ENCODE measurements around the gene LENG1.
A peak's percentile ranks its signal among the peaks of the same experiment; 100 is the strongest.
"Not testable (repeated sequence)": the region's sequence is repeated elsewhere in the genome, so short reads cannot be mapped to it uniquely, and the experiment has no call there.

Gene LENG1

DNA sequence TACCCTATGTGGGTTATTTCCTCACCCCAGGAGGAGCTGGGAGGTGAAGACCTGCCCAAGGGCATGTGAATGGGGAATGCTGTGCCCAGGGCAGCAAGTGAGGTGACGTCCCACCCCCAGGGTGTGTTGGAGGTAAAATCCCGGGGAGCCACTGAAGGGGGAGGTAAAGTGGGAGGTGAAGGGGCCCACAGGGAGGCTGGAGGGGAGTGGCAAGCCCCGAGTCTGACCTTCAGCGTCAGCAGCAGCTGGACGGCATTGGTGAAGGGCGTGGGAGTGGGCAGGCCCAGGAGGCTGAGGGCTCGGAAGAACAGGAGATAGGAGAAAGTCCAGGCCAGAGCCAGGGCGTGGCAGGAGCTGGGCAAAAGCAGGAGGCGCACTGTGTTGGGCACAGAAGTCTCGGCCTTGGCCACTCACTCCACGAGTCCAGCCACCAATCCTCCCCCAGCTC lies 27.4 kb upstream of the LENG1 start:
- in situ Hi-C loops (cut with HindIII; ENCODE audit: low pct_ligation_motif_present, low sequenced_read_pairs): no loop called here
- H3K27ac ChIP-seq: no peak overlapping the region
- H3K36me3 ChIP-seq (replicated peaks): peaks cover 3% of the 10 kb centered on the region

GRCh38 chr19:54186351-54186750 lies 26.8 kb upstream of the LENG1 start:
- H3K36me3 ChIP-seq (replicated peaks): peaks cover 3% of the 10 kb centered on the region
- no peak overlapping the region for H3K27ac ChIP-seq
- TF ChIP-seq CTCF (IDR thresholded peaks at IDR 0.05; ENCODE audit: low read depth, low read length, missing control alignments): no peak
- in situ Hi-C loops (cut with HindIII; ENCODE audit: low pct_ligation_motif_present, low sequenced_read_pairs): no loop called here
- no peak for DNase-seq
- H3K27me3 ChIP-seq (replicated peaks): no peaks in the 10 kb centered on the region
- H3K4me3 ChIP-seq (ENCODE audit: low read depth, low read length): no peak overlapping the region

More for the DNA sequence above, 27.4 kb upstream of the LENG1 start:
- DNase-seq: no peak
- H3K4me3 ChIP-seq (ENCODE audit: low read depth, low read length): no peak overlapping the region
- no peak for TF ChIP-seq CTCF (IDR thresholded peaks at IDR 0.05; ENCODE audit: low read depth, low read length, missing control alignments)
- H3K27me3 ChIP-seq (replicated peaks): no peaks in the 10 kb centered on the region

DNA sequence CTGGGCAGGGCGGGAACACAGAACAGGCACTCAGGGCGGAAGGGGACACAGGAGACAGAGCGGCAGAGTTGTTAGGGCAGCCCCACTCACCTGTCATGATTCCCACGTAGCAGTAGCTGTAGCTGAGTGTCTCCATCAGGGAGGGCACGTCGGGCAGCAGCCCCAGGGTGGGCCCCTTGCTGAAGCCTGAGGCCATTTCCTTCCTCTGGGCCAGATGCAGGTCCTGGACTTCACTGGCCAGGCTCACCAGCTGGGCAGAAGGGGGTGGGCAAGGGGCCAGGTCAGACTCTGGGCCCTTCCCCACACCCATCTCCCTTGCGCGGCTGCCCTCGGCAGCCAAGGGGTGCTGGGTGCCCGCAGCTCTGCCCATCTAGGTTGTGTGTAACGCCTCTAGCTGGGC lies 23.9 kb upstream of the LENG1 start:
- Histone ChIP-seq H3K4me3 (ENCODE audit: low read depth, low read length) (no peak overlapping the region), H3K27ac (no peak overlapping the region), H3K27me3 (replicated peaks) (no peaks in the 10 kb centered on the region), H3K36me3 (replicated peaks) (peaks cover 25% of the 10 kb centered on the region)
- in situ Hi-C loops (cut with HindIII; ENCODE audit: low pct_ligation_motif_present, low sequenced_read_pairs): no loop called here
- no peak for DNase-seq
- no peak for TF ChIP-seq CTCF (IDR thresholded peaks at IDR 0.05; ENCODE audit: low read depth, low read length, missing control alignments)

DNA sequence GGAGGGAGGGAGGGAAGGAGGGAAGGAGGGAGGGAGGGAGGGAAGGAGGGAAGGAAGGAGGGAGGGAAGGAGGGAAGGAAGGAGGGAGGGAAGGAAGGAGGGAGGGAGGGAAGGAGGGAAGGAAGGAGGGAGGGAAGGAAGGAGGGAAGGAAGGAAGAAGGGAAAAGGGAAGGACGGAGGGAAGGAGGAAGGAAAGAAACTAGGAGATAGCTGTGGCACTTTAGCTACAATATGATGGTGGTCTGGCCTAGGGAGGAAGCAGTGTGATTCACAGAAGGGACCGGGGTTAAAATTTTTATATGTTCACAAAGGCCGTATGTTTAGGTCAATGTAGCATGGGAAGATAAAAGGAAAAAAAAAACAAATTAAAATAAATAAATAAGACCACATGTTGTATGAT lies 22.4 kb upstream of the LENG1 start:
- H3K27me3 ChIP-seq (replicated peaks); H3K27ac ChIP-seq; DNase-seq; in situ Hi-C loops (cut with HindIII; ENCODE audit: low pct_ligation_motif_present, low sequenced_read_pairs); H3K4me3 ChIP-seq (ENCODE audit: low read depth, low read length): not testable (repeated sequence)
- H3K36me3 ChIP-seq (replicated peaks): peaks cover 31% of the 10 kb centered on the region

DNA sequence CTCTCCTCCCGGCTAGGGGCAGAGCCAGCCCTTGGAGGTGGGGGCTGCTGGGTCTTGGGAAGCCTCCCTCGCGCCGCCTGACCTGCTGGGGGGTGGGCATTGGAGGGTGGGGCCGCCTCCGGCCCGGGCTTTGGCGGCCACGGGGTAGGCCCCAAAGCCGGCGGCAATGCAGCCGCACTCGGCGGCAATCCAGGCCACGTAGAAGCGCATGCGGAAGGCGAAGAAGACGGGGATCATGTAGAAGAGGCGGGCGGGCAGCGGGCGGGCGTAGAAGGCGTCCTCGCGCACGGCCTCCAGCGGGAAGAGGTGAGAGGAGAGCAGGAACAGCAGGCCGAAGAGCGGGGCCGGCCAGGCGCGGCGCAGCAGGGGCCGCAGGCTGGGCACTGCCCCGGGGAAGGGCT lies 21.2 kb upstream of the LENG1 start:
- Histone ChIP-seq H3K27ac (peak overlapping the region; percentile 20), H3K36me3 (replicated peaks) (peaks cover 40% of the 10 kb centered on the region), H3K27me3 (replicated peaks) (no peaks in the 10 kb centered on the region), H3K4me3 (ENCODE audit: low read depth, low read length) (no peak overlapping the region)
- no peak for TF ChIP-seq CTCF (IDR thresholded peaks at IDR 0.05; ENCODE audit: low read depth, low read length, missing control alignments)
- DNase-seq: no peak
- in situ Hi-C loops (cut with HindIII; ENCODE audit: low pct_ligation_motif_present, low sequenced_read_pairs): no loop called here

GRCh38 chr19:54179921-54180461 lies 20.5 kb upstream of the LENG1 start:
- in situ Hi-C loops (cut with HindIII; ENCODE audit: low pct_ligation_motif_present, low sequenced_read_pairs): no loop called here
- Histone ChIP-seq H3K27me3 (replicated peaks) (no peaks in the 10 kb centered on the region), H3K36me3 (replicated peaks) (peaks cover 40% of the 10 kb centered on the region), H3K4me3 (ENCODE audit: low read depth, low read length) (no peak overlapping the region), H3K27ac (peak overlapping the region; percentile 20)
- peak; percentile 80 for DNase-seq
- TF ChIP-seq CTCF (IDR thresholded peaks at IDR 0.05; ENCODE audit: low read depth, low read length, missing control alignments): peak; percentile 80
